GF-D8 (cell line): ENCODE measurements around the gene AGL.
"Not testable (repeated sequence)": the region's sequence is repeated elsewhere in the genome, so short reads cannot be mapped to it uniquely, and the experiment has no call there.

Experiments
- DNase-seq: peaks from one replicate; lab custom pipeline; 2025; lab: John Stamatoyannopoulos, UW

Gene AGL

DNA sequence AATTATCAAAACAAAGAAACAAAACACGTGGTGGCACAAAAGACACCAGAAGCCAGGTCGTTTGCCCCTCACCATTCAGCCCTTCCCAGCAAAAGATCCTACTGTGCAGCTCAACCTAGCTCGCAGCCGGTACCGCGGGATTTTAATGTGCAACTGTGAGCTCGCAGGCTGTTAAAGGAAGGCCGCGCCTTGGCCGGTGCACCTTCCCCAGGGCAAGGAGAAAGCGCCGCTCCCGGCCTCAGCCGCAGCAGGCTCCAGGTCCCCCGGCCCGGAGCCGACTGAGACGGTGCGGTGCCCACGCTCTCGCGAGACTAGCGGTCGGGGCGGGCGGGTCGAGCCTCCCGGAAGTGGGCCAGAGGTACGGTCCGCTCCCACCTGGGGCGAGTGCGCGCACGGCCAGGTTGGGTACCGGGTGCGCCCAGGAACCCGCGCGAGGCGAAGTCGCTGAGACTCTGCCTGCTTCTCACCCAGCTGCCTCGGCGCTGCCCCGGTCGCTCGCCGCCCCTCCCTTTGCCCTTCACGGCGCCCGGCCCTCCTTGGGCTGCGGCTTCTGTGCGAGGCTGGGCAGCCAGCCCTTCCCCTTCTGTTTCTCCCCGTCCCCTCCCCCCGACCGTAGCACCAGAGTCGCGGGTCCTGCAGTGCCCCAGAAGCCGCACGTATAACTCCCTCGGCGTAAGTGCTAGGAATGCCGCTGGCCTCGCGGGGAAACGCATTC lies at the start of gene AGL:
AGL (plus strand) TSS at position 618 of the 715 bp plus-strand sequence. CDS start 682 bp downstream, outside the sequence.
- DNase-seq = peak; percentile 57

DNA sequence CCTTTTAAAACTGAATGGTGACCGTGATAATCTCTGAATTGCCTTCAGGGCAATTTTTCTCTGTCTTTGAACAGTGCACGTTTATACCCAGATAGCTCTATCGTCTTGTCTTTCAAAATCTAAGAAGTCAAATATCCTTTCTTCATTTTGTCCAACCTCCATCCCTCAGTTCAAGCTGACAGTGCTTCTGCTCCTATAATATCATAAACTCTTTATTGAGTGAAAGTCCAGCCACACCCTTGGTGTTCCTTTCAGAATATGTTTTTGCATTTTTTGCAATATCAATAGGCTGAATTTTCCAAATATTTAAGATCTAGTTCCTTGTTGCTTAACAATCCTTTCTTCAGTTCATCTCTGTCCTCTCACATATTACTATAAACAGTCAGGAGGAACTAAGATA lies 48.6 kb upstream of the AGL start:
- DNase-seq = no peak

DNA sequence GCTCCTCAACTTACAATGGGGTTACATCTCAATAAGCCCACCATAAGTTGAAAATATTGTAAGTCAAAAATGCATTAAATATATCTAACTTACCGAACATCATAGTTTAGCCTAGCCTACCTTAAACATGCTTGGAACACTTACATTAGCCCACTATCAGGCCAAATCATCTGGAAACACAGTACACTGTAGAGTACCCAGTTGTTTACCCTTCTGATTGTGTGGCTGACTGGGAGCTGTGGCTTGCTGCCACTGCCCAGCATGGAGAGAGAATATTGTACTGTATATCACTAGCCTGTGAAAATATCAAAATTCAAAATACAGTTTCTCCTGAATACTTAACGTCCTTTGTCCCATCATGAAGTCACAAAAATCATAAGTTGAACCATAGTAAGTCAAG lies 43.3 kb upstream of the AGL start:
- DNase-seq = no peak

DNA sequence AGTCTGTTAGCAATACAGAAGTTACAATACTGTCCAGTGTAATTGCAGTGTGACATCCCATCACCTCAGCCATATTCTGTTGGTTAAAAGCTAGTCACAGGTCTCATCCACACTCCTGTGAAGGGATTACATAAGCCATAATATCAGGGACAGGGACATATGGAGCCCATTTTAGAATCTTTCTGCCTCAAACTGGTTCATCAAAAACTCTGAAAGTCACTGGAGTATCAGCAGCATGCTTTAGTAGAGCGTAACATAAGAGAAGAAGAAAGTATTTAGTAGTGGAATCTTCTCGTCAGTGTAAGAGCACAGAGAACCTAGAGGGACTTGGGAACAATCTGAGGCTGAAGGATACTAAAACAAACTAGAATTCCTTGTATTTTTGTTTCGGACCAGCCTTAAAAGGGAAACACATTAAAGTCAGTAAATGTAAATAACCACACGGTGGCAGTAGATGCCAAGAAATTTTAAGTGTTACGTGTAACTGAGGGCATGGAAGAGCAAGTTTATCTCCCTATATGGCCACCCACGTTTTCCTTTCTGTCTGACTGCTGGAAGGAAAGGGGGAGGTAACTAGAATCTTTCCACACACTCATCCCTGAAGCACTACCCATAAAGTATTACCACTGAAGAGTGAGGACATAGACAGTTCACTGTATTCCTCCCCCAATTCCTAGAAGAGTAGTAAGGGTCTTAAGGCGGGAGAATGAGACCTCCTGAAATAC lies 41.6 kb upstream of the AGL start:
- peak; percentile 76 for DNase-seq

DNA sequence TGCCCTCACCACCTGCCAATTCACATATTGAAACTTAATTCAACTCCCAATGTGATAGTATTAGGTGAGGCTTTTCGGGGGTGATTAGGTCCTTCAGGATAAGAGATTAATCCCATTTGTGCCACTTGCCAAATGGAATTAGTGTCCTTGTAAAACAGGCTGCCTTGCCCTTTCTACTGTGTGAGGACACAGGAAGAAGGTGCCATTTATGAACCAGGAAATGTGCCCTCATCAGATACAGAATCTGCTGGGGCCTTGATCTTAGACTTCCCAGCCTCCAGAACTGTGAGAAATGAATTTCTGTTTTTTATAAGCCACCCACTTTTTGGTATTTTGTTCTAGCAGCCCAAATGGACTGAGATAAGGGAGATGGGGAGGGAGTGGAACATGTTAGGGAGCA lies 39.1 kb upstream of the AGL start:
- DNase-seq = no peak

DNA sequence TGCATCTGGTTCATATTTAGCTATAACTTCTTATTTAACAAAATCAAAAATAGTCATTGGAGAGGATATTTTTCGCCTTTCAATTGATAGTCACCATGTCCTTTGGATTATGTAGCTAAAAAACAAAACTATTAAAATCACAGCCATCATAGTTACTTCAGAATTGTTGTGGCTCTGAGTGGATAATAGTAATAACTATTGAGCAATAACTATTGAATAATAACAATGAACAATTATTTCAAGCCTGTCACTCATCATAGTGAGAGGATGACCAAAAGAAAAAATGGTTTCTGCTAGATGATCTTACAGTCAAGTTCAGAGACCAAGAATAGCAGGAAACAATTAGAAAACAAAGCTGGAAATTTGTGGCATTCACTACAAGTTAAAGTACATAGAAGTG lies 38.4 kb upstream of the AGL start:
- no peak for DNase-seq

DNA sequence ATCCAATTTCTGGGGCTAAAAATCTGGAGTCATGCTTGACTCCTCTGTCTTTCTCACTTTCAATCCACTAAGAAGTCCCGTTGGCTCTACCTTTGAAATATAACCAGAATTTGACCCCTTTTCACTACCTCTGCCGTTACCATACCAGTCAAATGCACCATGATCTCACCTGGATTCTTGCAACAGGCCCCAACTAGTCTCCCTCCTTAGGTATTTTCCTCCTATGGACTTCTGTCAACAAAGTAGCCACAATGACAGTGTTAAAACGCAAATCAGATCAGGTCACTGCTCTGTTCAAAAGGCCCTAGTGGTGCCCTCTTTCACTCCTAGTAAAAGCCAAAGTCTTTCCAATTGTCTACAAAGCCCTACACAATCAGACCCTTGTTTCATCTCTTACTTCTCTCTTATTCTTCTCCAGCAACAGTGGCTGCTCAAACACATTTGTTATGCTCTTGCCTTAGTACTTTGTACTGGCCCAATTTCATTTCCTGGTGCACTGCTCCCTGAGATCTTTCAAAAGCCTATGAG lies 35.7 kb upstream of the AGL start:
- no peak for DNase-seq

DNA sequence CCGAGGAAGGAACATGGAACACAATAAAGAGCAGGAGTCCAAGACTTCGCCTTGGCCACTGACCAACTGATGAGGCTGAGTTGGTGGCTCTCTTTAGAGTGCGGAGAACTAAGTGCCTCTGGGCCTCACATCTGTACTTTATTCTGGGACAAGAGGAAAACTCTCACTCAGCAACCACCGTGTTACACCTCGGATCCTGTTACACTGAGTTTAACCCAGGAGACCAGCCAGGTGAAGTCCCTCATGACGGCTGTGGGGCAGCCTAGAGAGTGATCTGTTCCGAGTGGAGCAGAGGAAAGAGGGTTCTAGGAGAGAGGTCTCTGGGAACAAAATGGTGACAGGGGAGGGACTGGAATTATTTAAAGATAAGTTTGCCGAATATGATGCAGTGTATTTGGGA lies 33.5 kb upstream of the AGL start:
- DNase-seq = no peak

DNA sequence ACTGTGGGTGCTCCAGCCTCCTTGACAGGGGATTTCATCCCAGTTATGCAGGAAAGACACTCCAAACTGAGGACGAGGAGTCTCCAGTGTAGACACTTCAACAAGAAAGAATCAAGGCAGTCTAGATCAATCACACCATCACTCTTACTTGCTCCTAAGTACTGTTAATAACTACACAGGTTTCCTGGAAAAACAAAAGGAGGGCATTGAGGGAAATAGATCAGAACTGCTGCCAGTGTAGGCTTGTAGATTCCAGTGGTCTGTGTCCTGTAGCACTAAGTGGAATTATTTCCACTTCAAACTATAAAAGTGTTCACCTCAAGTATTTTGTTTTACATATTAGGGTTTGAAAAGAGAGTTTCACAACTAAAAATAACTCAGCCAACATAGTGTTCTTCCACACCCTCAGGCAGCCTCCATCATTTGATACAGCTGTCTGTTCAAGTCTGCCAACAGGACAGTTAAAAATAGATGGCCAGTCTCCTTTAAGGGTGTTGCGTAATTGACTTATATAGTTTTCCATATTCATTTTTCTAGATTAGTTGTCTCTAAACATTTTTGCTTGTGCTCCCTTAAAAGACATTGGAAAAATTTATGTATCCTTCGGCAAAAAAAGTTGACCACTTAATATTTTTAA lies 32.0 kb upstream of the AGL start:
- no peak for DNase-seq

DNA sequence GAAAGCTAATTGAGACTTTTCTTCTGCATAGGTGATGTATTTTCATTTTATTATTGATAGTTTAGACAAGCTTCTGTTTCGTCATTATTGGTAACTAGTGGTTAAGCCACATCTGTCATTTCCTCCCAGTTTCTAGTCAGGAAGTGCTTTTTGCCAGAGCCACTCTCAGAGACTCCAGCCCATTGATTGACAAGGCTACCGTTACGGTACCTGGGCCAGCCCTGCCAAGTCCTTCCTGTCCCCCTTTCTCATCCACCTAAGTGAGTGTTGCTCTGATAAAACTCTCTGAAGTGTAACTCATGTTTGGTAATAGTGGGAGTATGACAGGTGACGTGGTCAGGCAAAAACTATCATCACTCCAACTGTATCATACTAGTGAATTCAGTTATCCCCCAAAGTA lies 29.6 kb upstream of the AGL start:
- DNase-seq = no peak

DNA sequence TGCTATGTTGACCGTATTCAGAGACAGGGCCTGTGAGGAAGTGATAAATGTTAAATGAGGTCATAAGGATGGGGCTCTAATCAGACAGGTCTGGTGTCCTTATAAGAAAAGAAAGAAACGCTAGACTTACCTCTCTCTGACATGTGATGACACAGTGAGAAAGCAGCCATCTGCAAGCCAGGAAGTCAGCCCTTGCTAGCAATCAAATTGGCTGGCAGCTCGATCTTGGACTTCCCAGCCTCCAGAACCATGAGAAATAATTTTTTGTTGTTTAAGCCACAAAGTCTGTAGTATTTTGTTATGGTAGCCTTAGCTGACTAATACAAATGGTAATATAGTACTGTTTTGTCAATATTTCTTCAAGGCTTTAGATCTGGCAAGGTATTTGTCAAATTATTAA lies 25.1 kb upstream of the AGL start:
- no peak for DNase-seq

DNA sequence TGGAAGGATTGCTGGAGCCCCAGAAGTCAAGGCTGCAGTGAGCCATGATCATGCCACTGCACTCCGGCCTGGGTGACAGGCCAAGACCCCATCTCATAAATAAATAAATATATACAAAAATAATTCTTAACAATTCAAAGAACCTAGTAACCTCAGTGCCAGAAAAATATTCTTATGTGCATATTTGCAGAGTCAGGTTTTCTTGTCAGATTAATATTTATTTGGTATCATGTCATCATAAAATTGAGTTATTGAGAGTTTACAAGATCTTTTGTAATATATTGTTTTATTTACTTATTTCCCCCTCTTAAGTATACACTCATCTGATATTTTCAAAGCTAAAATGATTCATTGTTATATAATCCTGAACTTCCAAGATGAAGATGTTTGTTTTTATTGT lies 24.5 kb upstream of the AGL start:
- no peak for DNase-seq

DNA sequence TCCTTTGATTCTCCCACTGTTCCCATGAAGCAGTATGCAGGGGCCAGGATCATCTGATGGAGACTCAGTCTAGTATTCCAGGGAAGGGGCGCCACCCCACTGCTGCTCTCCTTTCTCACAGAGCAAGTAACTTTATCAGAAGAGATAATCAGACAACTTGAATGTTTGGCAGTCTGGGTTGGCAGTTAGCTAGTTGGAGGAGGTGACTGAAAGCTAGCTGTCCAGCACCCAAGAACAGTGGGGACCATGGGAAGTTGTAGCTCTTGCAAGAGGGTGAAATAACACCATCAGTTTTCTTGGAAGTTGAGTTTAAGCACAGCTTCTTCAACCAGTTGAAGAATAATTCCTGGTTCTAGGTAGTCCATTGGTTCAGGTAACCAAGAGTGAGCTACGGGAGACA lies 22.2 kb upstream of the AGL start:
- peak; percentile 74 for DNase-seq

DNA sequence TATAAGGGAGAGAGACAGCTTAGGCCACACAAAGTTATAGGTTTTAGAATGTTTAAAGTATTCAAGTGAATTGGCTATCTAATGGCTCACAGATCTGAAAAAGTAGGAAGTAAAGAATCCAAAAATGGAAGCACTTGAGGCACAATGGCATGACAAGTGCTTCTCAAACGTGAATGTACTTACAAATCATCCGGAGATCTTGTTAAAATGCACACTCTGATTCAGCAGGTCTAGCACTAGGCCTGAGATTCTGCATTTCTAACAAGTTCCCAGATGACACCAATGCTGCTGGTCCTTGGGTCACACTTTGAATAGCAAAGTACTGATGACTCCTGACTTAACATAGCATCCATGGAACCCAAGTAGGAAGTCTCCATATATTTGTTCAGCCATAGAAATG lies 20.9 kb upstream of the AGL start:
- no peak for DNase-seq

DNA sequence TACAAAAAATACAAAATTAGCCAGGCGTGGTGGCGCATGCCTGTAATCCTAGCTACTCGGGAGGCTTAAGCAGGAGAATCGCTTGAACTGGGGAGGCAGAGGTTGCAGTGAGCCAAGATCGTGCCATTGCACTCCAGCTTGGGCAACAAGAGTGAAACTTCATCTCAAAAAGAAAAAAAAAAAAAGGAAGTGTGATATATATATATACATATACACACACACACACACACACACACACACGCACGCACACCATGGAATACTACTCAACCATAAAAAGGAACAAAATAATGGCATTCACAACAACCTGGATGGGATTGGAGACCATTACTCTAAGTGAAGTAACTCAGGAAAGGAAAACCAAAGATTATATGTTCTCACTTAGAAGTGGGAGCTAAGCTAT lies 16.2 kb upstream of the AGL start:
- not testable (repeated sequence) for DNase-seq

DNA sequence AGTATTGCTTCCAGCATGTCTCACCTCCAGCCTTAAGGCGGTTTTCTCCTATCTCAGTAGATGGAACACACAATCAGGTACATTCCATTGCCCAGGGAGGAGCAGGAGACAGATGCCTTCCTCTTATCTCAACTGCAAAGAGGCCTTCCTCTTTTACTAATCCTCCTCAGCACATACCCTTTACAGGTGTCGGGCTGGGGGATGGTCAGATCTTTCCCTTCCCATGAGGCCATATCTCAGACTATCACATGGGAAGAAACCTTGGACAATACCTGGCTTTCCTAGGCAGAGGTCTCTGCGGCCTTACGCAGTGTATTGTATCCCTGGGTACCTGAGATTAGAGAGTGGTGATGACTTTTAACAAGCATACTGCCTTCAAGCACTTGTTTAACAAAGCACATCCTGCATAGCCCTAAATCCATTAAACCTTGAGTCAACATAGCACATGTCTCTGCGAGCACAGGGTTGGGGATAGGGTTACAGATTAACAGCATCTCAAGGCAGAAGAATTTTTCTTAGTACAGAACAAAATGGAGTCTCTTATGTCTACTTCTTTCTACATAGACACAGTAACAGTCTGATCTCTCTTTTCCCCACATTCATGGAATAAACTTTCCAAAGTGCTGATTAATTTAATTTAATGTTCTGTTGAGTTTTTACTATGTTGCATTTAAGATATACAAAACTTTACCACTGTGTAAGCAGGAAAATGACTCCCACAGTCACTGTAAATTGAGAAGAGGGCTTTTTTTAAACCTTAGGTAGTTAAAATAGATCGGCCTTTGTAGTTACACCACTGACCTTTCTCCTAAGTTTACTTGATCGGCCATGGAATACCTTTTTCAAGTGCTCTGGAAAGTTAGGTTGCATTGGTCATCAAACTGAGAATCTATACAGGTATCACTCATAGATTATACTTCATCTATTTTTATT lies 13.7 kb upstream of the AGL start:
- not testable (repeated sequence) for DNase-seq

DNA sequence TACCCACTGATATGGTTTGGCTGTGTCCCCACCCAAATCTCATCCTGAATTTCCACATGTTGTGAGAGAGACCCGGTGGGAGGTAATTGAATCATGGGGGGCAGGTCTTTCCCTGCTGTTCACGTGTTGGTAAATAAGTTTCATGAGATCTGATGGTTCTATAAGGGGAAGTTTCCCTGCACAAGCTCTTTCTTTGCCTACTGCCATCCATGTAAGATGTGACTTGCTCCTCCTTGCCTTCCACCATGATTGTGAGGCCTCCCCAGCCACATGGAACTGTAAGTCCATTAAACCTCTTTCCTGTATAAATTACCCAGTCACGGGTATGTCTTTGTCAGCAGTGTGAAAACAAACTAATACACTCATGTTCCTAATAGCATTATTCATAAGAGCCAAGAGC lies 9.8 kb upstream of the AGL start:
- not testable (repeated sequence) for DNase-seq

DNA sequence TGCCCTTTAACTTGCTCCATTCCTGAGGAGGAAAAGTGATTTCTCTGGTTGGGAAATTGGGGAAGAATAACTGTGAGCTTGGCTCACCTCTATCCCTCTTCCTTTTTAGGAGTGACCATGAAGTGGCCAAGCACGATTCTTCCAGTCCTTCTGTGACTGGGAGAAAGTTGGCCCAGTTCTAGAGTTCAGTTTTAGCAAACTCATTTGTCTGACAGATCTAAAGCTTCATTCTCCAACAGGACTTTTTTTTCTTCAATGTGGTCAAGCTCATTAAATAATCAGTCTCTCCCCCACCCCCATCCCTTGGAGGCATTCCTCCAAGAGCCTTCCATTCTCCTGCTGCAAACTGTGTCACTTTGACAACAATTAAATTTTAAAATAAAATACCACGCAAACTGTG lies 6.4 kb upstream of the AGL start:
- DNase-seq = no peak

DNA sequence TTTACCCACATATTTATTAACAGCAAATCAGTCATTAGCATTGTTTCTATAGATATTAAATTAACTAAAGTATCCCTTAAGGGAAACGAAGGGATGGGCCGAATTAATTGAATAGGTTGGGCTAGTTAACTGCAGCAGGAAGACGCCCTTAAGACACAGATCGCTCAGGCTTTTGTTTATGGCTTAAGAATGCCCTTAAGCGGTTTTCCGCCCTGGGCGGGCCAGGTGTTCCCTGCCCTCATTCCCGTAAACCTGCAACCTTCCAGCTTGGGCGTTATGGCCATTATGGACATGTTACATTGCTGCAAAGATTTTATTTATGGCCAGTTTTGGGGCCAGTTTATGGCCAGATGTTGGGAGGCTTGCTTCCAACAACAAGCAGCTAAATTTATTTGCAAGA lies 5.0 kb upstream of the AGL start:
- not testable (repeated sequence) for DNase-seq

DNA sequence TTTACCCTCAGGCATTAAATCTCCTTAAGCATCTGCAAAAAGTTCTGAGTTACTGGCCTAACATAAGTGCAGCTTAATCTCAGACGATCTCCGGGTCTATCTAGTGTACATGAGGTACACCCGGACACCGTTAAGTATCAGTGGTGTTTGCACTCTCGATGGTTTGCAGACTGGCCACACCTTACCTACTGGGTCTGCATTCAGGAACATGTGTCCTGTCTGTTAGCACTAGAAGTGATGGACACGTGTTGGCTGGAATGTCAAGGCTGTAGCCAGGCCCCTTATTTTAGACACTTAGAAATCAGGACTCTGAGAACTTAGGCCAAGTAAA lies 783 bp upstream of the AGL start:
- no peak for DNase-seq

DNA sequence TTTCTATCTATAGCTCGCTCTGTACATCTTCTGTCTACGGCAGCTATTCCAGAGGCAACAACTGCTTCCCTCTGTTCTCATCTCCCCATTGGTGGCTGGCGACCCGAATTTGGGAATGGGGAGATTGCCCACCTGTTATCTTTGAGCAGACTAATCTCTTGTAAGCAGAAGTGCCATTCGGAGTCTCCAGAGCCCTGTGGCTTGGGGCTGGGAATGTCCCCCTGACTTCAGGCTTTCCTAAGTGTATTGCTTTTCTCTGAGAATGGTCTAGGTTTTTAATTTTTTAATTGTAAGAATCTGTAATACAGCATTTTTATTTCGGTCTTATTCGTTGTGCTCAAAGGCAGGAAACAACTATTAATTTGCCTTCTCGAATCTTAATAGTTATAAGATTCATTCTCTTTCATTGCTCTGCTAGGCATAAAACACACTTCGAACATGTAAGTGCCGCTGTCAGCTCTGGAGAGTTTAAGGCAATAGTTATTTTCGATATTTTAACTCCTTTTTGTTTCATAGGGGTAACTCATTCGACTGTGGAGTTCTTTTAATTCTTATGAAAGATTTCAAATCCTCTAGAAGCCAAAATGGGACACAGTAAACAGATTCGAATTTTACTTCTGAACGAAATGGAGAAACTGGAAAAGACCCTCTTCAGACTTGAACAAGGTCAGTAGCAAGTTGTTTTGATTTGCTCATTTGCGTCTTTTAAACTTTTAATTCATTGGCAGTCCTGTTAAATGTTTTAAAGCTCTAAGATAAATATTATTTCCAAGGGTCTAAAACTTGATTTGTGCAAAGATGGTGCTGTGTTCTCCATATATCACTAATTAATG lies 514 bp downstream of the AGL start:
- no peak for DNase-seq
